Muscle of leg (tissue), 11 donors: Measurements from ENCODE around the gene DPEP3. TPM values are rescaled to one million over a fixed set of nuclear protein-coding genes. Genes with fewer than 3 reads are reported as not detected.
"Not testable (repeated sequence)": the region's sequence is repeated elsewhere in the genome, so short reads cannot be mapped to it uniquely, and the experiment has no call there.

Experiments used
- DNase-seq: peaks from one replicate; pipeline ENCODE4 v3.0.0; 2013
- H3K27ac ChIP-seq: one replicate; pipeline ENCODE4 v1.5.1; 2013; ENCODE audit warnings: mild to moderate bottlenecking, low read length, control low read depth
- H3K27me3 ChIP-seq: one replicate; pipeline ENCODE4 v1.6.1; 2013; ENCODE audit warnings: low read length; ENCODE audit not compliant: control insufficient read depth, insufficient read depth
- H3K36me3 ChIP-seq: one replicate; pipeline ENCODE4 v1.6.1; 2013; ENCODE audit warnings: low read length; ENCODE audit not compliant: control insufficient read depth, insufficient read depth
- H3K4me1 ChIP-seq: one replicate; pipeline ENCODE4 v1.6.1; 2013; ENCODE audit warnings: low read length; ENCODE audit not compliant: control insufficient read depth, insufficient read depth
- H3K4me3 ChIP-seq: one replicate; pipeline ENCODE4 v1.5.1; 2013; ENCODE audit warnings: low read length, control low read depth
- H3K9me3 ChIP-seq: replicated peaks from 2 replicates; pipeline ENCODE4 v1.6.1; 2013; ENCODE audit warnings: low read depth, low read length; ENCODE audit not compliant: control insufficient read depth
- WGBS: methylation state at CpG from one replicate; pipeline ENCODE4 v1.1.5; 2013; ENCODE audit warnings: missing lambda C conversion rate; ENCODE audit not compliant: insufficient coverage; 5-methylcytosine and 5-hydroxymethylcytosine counted together
- polyA plus RNA-seq, 8 donors: library from polyadenylated mRNA; unstranded; fragments of 120-200 nt; gene quantifications; one replicate each; pipeline versions ENCODE4 v1.2.1 to v1.2.3, GENCODE V29; 2013; ENCODE audit warnings: inconsistent platforms in 1 of 8, low replicate concordance in 1 of 8; ENCODE audit not compliant: insufficient read length in 8 of 8, insufficient read depth in 1 of 8
- total RNA-seq: library from RNA; stranded (reverse); fragments of 120-200 nt; gene quantifications from one replicate; pipeline ENCODE4 v1.2.4, GENCODE V29; 2013

Gene DPEP3
- total and polyA plus RNA-seq, 9 donors, result 0.04 to 0.15 (median 0.09) TPM; not detected in 4

- Histone ChIP-seq H3K27ac (no peak overlapping the region), H3K36me3 (no peaks in the 10 kb centered on the region), H3K9me3 (no peaks in the 10 kb centered on the region), H3K4me3 (no peak overlapping the region), H3K4me1 (peaks cover 4% of the 10 kb centered on the region), H3K27me3 (peaks cover 21% of the 10 kb centered on the region)
- 74% methylated on average over 4 of the region's 9 CpGs for WGBS
- no peak for DNase-seq
These were observed 2.7 kb downstream of the DPEP3 start for GRCh38 chr16:67977469-67978227.

GRCh38 chr16:67977005-67977404 lies 3.3 kb downstream of the DPEP3 start:
- Histone ChIP-seq H3K27me3 (peaks cover 21% of the 10 kb centered on the region), H3K9me3 (no peaks in the 10 kb centered on the region)

GRCh38 chr16:67976205-67976604 lies 4.1 kb downstream of the DPEP3 start:
- no peak for DNase-seq
- Histone ChIP-seq H3K36me3 (no peaks in the 10 kb centered on the region), H3K27me3 (peaks cover 20% of the 10 kb centered on the region), H3K9me3 (no peaks in the 10 kb centered on the region), H3K27ac (no peak overlapping the region), H3K4me3 (no peak overlapping the region), H3K4me1 (peaks cover 4% of the 10 kb centered on the region)
- 93% methylated on average over 2 of the region's 2 CpGs for WGBS

More at GRCh38 chr16:67977005-67977404, 3.3 kb downstream of the DPEP3 start:
- Histone ChIP-seq H3K4me3 (no peak overlapping the region), H3K4me1 (peaks cover 4% of the 10 kb centered on the region), H3K36me3 (no peaks in the 10 kb centered on the region), H3K27ac (no peak overlapping the region)
- 80% methylated on average over 5 of the region's 5 CpGs for WGBS
- no peak for DNase-seq

- no peak for DNase-seq
- 74% methylated on average over 12 of the region's 14 CpGs for WGBS
- Histone ChIP-seq H3K36me3 (no peaks in the 10 kb centered on the region), H3K4me1 (peaks cover 4% of the 10 kb centered on the region), H3K27ac (no peak overlapping the region), H3K9me3 (no peaks in the 10 kb centered on the region), H3K4me3 (no peak overlapping the region), H3K27me3 (peaks cover 15% of the 10 kb centered on the region)
These were observed 4.8 kb downstream of the DPEP3 start for GRCh38 chr16:67975321-67976105.

GRCh38 chr16:67972285-67972684 lies 8.0 kb downstream of the DPEP3 start:
- H3K27ac ChIP-seq, H3K9me3 ChIP-seq, H3K36me3 ChIP-seq, DNase-seq, H3K4me3 ChIP-seq, H3K27me3 ChIP-seq: not testable (repeated sequence)
- peaks cover 15% of the 10 kb centered on the region for H3K4me1 ChIP-seq
- WGBS, result 89% methylated on average over 5 of the region's 7 CpGs

- WGBS, result 100% methylated on average over 1 of the region's 9 CpGs
- H3K27ac ChIP-seq, result no peak overlapping the region
These were observed 9.2 kb downstream of the DPEP3 start for GRCh38 chr16:67971111-67971510.

GRCh38 chr16:67969254-67970039 lies 10.9 kb downstream of the DPEP3 start:
- Histone ChIP-seq H3K36me3 (peaks cover 15% of the 10 kb centered on the region), H3K4me3 (peak overlapping the region; percentile 66), H3K27me3 (peaks cover 2% of the 10 kb centered on the region), H3K9me3 (no peaks in the 10 kb centered on the region), H3K4me1 (peaks cover 31% of the 10 kb centered on the region), H3K27ac (peak overlapping the region; percentile 81)
- WGBS, result 40% methylated on average over 23 of the region's 40 CpGs
- DNase-seq, result peak; percentile 65

More at GRCh38 chr16:67971111-67971510, 9.2 kb downstream of the DPEP3 start:
- Histone ChIP-seq H3K4me1 (peaks cover 25% of the 10 kb centered on the region), H3K27me3 (peaks cover 2% of the 10 kb centered on the region), H3K4me3 (no peak overlapping the region), H3K36me3 (peaks cover 4% of the 10 kb centered on the region), H3K9me3 (no peaks in the 10 kb centered on the region)
- no peak for DNase-seq

- H3K4me3 ChIP-seq, result peak within 1 kb of the TSS; percentile 66
- no peaks in the 10 kb centered on the region for H3K9me3 ChIP-seq
- DNase-seq, result peak; percentile 97
- H3K36me3 ChIP-seq, result peaks cover 22% of the 10 kb centered on the region
- WGBS, result under 1% methylated on average over 69 of the region's 78 CpGs
- H3K4me1 ChIP-seq, result peaks cover 39% of the 10 kb centered on the region
- H3K27ac ChIP-seq, result peak within 1 kb of the TSS; percentile 81
- peaks cover 2% of the 10 kb centered on the region for H3K27me3 ChIP-seq
These were observed 11.7 kb downstream of the DPEP3 start, which contains the start of gene SLC12A4 for GRCh38 chr16:67968400-67969253. TSS of gene SLC12A4 (minus strand) at chr16:67968637. CDS start at chr16:67968553, 84 bp downstream.

- Histone ChIP-seq H3K9me3 (no peaks in the 10 kb centered on the region), H3K4me1 (peaks cover 46% of the 10 kb centered on the region), H3K27me3 (peaks cover 2% of the 10 kb centered on the region), H3K4me3 (peak overlapping the region; percentile 66), H3K27ac (peak overlapping the region; percentile 70), H3K36me3 (peaks cover 27% of the 10 kb centered on the region)
- WGBS, result under 1% methylated on average over 44 of the region's 45 CpGs
- DNase-seq, result peak; percentile 78
These were observed 12.3 kb downstream of the DPEP3 start for GRCh38 chr16:67967958-67968399.
